PC-3 (cell line): ENCODE results near the gene SPSB3. TPM values are rescaled to one million over a fixed set of nuclear protein-coding genes. Genes with fewer than 3 reads are reported as not detected.

Source experiments
- ATAC-seq: fragments of 200-7000 bp; cut with Tn5 transposase; 2 replicates; pipeline ENCODE4 v1.9.1; 2020; ENCODE audit warnings: mild to moderate bottlenecking, moderate library complexity
- BruUV-seq: library from RNA; stranded (reverse); fragments of 400-500 nt; replicated peaks from 2 replicates; lab custom pipeline; 2021; lab: Mats Ljungman, UMichigan
- CTCF ChIA-PET: fragments of 300-600 bp; sonication (Branson Sonifier 250); formaldehyde crosslinking; loops from one replicate; lab custom pipeline; 2022; ENCODE audit warnings: antibody characterized with exemption; lab: Charles Lee
- POLR2A ChIA-PET: fragments of 300-600 bp; sonication (Branson Sonifier 250); formaldehyde crosslinking; loops from one replicate; lab custom pipeline; 2022; ENCODE audit warnings: antibody characterized with exemption; ENCODE audit not compliant: unreplicated experiment; lab: Charles Lee
- DNase-seq: peaks from one replicate; pipeline ENCODE4 v3.0.0-alpha.2; 2015
- H2AFZ ChIP-seq: fragments of 300-600 bp; sonication (generic); 2 replicates; pipeline ENCODE4 v1.6.0; 2016; ENCODE audit warnings: antibody characterized with exemption, low read length
- H3F3A ChIP-seq: fragments of 300-600 bp; sonication (generic); one replicate; pipeline ENCODE4 v1.6.0; 2017; ENCODE audit warnings: antibody characterized with exemption, low read length, control low read depth, mild to moderate bottlenecking; ENCODE audit not compliant: unreplicated experiment
- H3K27ac ChIP-seq: fragments of 300-600 bp; sonication (generic); 2 replicates; pipeline ENCODE4 v1.5.1; 2016; ENCODE audit warnings: mild to moderate bottlenecking, low read length
- H3K27me3 ChIP-seq: fragments of 300-600 bp; sonication (generic); 2 replicates; pipeline ENCODE4 v1.6.1; 2016; ENCODE audit warnings: low read length, mixed read lengths
- H3K36me3 ChIP-seq: fragments of 300-600 bp; sonication (generic); 2 replicates; pipeline ENCODE4 v1.6.1; 2016; ENCODE audit warnings: low read depth, mixed run types, low read length, mixed read lengths
- H3K4me1 ChIP-seq: fragments of 300-600 bp; sonication (generic); 2 replicates; pipeline ENCODE4 v1.5.1; 2016; ENCODE audit warnings: low read length; ENCODE audit not compliant: insufficient read depth
- H3K4me2 ChIP-seq: fragments of 300-600 bp; sonication (generic); 2 replicates; pipeline ENCODE4 v1.6.0; 2016; ENCODE audit warnings: low read length
- H3K4me3 ChIP-seq: fragments of 300-600 bp; sonication (generic); 2 replicates; pipeline ENCODE4 v1.5.1; 2016; ENCODE audit warnings: mild to moderate bottlenecking, low read length, mixed read lengths
- H3K79me2 ChIP-seq: fragments of 300-600 bp; sonication (generic); 2 replicates; pipeline ENCODE4 v1.6.1; 2017; ENCODE audit warnings: low read length, mixed read lengths
- H3K9ac ChIP-seq: fragments of 300-600 bp; sonication (generic); 2 replicates; pipeline ENCODE4 v1.6.0; 2016; ENCODE audit warnings: mild to moderate bottlenecking, low read length
- H3K9me2 ChIP-seq: fragments of 300-600 bp; sonication (generic); replicated peaks from 2 replicates; pipeline ENCODE4 v1.6.1; 2016; ENCODE audit warnings: mixed run types, low read length, mixed read lengths
- H3K9me3 ChIP-seq: fragments of 300-600 bp; sonication (generic); 2 replicates; pipeline ENCODE4 v1.6.1; 2016; ENCODE audit warnings: low read length, mixed read lengths
- H4K20me1 ChIP-seq: fragments of 300-600 bp; sonication (generic); 2 replicates; pipeline ENCODE4 v1.6.1; 2016; ENCODE audit warnings: low read length, mixed read lengths
- EZH2 ChIP-seq: fragments of 300-600 bp; sonication (generic); IDR thresholded peaks from one replicate; pipeline ENCODE4 v1.6.1; 2017; ENCODE audit warnings: antibody characterized with exemption, mild to moderate bottlenecking, low read length; ENCODE audit not compliant: unreplicated experiment
- EZH2phosphoT487 ChIP-seq: fragments of 300-600 bp; sonication (generic); IDR thresholded peaks from 2 replicates; pipeline ENCODE4 v1.6.1; 2018; ENCODE audit warnings: mild to moderate bottlenecking, antibody characterized with exemption, low read length, borderline replicate concordance
- intact Hi-C: fragments of 100-400 bp; cut with micrococcal nuclease; formaldehyde crosslinking; loops from 2 replicates; pipeline ENCODE4 v1.9.0; 2023
- total RNA-seq: library from RNA; depleted of rRNA; stranded (reverse); fragments of >200 nt; gene quantifications from 2 replicates; pipeline ENCODE4 v1.2.3, GENCODE V29; 2014
- TF ChIP-seq, protein P1 (sequence below): fragments of 300-600 bp; sonication (generic); conservative IDR thresholded peaks from 2 replicates; pipeline ENCODE4 v1.5.1; 2017; ENCODE audit warnings: antibody characterized with exemption, low read depth, mild to moderate bottlenecking, low read length

Gene SPSB3
- total RNA-seq, 1 experiment from 2014 or later: 27.4 TPM

DNA sequence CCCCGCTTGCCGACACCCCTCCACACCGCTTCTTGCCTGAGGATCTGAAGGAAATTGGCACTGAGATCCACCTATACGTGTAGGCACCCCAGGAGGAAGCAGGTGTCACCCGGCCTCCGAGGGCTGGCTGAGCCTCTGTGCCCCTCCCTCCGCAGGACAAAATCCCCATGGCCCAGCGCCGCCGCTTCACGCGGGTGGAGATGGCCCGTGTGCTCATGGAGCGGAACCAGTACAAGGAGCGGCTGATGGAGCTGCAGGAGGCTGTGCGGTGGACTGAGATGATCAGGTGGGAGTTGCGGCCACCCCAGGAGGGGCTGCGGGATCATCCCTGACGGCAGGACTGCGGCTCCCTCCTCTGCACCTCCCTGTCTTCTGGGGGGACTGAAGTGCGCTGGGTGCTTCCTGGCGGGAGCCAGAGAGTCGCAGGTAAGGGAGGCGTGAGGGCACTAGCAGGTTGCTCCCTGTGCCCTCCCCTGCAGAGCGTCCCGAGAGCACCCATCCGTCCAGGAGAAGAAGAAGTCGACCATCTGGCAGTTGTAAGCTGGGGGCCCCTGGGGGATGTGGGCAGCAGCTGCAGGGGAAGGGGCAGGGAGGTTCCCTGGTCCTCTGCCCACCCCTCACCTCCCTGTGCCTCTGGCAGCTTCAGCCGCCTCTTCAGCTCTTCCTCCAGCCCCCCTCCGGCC, 20.0 kb downstream of the SPSB3 start:
- intact Hi-C loops: no loop called here
- CTCF ChIA-PET: no interaction called here

DNA sequence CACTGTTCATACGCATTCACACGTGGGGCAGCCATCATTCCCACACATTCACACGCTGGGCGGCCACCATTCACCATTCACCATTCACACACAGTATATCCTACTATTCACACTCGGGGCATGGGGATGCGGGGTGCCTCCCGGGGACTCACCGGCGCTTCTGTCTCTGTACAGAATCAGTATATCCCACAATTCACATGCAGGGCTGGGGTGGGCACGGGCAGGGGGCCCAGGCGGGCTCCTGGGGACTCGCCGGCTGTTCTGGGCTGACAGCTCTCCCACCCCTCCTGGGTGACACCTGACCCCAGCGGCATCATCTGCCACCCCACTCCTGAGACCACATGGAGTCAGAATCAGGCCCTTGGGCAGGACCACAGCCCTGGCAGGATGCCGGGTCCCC, 20.6 kb downstream of the SPSB3 start:
- intact Hi-C loops: no loop called here

More for the DNA sequence above, 20.0 kb downstream of the SPSB3 start:
- Histone ChIP-seq H3K4me1 (no peaks in the 10 kb centered on the region), H3K27ac (no peak overlapping the region), H4K20me1 (no peaks in the 10 kb centered on the region), H2AFZ (no peak overlapping the region), H3F3A (no peaks in the 10 kb centered on the region), H3K9ac (no peak overlapping the region), H3K9me3 (no peaks in the 10 kb centered on the region), H3K9me2 (no peaks in the 10 kb centered on the region), H3K4me2 (no peak overlapping the region), H3K27me3 (no peaks in the 10 kb centered on the region), H3K79me2 (no peaks in the 10 kb centered on the region), H3K4me3 (no peak overlapping the region), H3K36me3 (no peaks in the 10 kb centered on the region)
- no TSS peak for BruUV-seq
- POLR2A ChIA-PET: no interaction called here
- no peak for ATAC-seq
- no peak for DNase-seq
- no peak for TF ChIP-seq EZH2
- TF ChIP-seq, protein P1, sequence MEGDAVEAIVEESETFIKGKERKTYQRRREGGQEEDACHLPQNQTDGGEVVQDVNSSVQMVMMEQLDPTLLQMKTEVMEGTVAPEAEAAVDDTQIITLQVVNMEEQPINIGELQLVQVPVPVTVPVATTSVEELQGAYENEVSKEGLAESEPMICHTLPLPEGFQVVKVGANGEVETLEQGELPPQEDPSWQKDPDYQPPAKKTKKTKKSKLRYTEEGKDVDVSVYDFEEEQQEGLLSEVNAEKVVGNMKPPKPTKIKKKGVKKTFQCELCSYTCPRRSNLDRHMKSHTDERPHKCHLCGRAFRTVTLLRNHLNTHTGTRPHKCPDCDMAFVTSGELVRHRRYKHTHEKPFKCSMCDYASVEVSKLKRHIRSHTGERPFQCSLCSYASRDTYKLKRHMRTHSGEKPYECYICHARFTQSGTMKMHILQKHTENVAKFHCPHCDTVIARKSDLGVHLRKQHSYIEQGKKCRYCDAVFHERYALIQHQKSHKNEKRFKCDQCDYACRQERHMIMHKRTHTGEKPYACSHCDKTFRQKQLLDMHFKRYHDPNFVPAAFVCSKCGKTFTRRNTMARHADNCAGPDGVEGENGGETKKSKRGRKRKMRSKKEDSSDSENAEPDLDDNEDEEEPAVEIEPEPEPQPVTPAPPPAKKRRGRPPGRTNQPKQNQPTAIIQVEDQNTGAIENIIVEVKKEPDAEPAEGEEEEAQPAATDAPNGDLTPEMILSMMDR: no peak
- no peak for TF ChIP-seq EZH2phosphoT487

DNA sequence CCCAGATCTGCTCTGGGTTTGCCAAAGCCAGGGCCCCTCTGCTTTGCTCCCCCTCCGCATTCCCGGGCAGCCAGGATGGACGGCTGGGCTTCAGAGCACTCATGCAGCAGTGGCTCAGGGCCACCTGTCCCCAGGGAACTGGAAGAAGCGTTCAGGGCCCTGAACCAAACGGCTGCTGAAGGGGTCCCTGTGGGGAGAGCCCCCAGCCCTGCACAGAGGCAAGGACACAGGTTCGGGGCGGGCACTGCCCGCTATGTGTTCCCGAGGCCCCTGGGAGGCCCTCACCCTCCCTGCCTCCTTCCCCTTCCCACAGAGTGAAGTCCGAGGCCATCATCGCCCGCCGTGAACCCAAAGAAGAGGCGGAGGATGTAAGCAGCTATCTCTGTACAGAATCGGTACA, 21.5 kb downstream of the SPSB3 start:
- Histone ChIP-seq H3K4me3 (no peak overlapping the region), H3K4me1 (no peaks in the 10 kb centered on the region), H3K79me2 (no peaks in the 10 kb centered on the region), H3K27ac (no peak overlapping the region), H3K36me3 (no peaks in the 10 kb centered on the region), H4K20me1 (no peaks in the 10 kb centered on the region), H3F3A (no peaks in the 10 kb centered on the region), H3K9me2 (no peaks in the 10 kb centered on the region), H3K27me3 (no peaks in the 10 kb centered on the region), H2AFZ (no peak overlapping the region), H3K4me2 (no peak overlapping the region), H3K9ac (no peak overlapping the region), H3K9me3 (no peaks in the 10 kb centered on the region)
- ATAC-seq: no peak
- intact Hi-C loops: no loop called here
- ChIA-PET CTCF (no interaction called here), POLR2A (no interaction called here)
- no peak for DNase-seq
- BruUV-seq: no TSS peak
- TF ChIP-seq EZH2phosphoT487 (no peak), EZH2 (no peak)
- TF ChIP-seq, protein P1: no peak

More for the DNA sequence above, 20.6 kb downstream of the SPSB3 start:
- Histone ChIP-seq H3K9me3 (no peaks in the 10 kb centered on the region), H3K4me3 (no peak overlapping the region), H3K4me1 (no peaks in the 10 kb centered on the region), H3K79me2 (no peaks in the 10 kb centered on the region), H3K27me3 (no peaks in the 10 kb centered on the region), H3K36me3 (no peaks in the 10 kb centered on the region), H3K27ac (no peak overlapping the region), H3F3A (no peaks in the 10 kb centered on the region), H3K9me2 (no peaks in the 10 kb centered on the region), H3K9ac (no peak overlapping the region), H2AFZ (no peak overlapping the region), H3K4me2 (no peak overlapping the region), H4K20me1 (no peaks in the 10 kb centered on the region)
- BruUV-seq: no TSS peak
- no peak for DNase-seq
- ATAC-seq: no peak
- CTCF ChIA-PET: no interaction called here
- TF ChIP-seq, protein P1: no peak
- TF ChIP-seq EZH2phosphoT487 (no peak), EZH2 (no peak)
- POLR2A ChIA-PET: no interaction called here
